MCF 10A (cell line): ENCODE results near the gene CSRNP2. TPM values are rescaled to one million over a fixed set of nuclear protein-coding genes. Genes with fewer than 3 reads are reported as not detected.

Source experiments
- BruUV-seq: library from RNA; stranded (reverse); fragments of 400-500 nt; replicated peaks from 2 replicates; lab custom pipeline; 2021; lab: Mats Ljungman, UMichigan
- CTCF ChIA-PET: fragments of 300-600 bp; sonication (Branson Sonifier 250); formaldehyde crosslinking; extraction: SDS; loops from one replicate; lab custom pipeline; 2021; ENCODE audit warnings: antibody characterized with exemption, inconsistent platforms; lab: Yijun Ruan, JAX
- POLR2A ChIA-PET: fragments of 300-600, 350-650 bp; sonication (Branson Sonifier 250); formaldehyde crosslinking; extraction: SDS; loops from one replicate; lab custom pipeline; 2020; ENCODE audit warnings: antibody characterized with exemption, inconsistent platforms; lab: Yijun Ruan, JAX
- DNase-seq: peaks from one replicate; pipeline ENCODE4 v3.0.0-alpha.2; 2018; ENCODE audit not compliant: unreplicated experiment
- H3K27ac Mint-ChIP-seq: one replicate; pipeline ENCODE4 v1.8.0; 2022; ENCODE audit warnings: mild to moderate bottlenecking, low read depth, mixed read lengths; ENCODE audit not compliant: unreplicated experiment
- H3K27me3 Mint-ChIP-seq: one replicate; pipeline ENCODE4 v1.8.0; 2022; ENCODE audit warnings: mixed read lengths; ENCODE audit not compliant: insufficient read depth, unreplicated experiment
- H3K36me3 Mint-ChIP-seq: one replicate; pipeline ENCODE4 v1.8.0; 2022; ENCODE audit warnings: mild to moderate bottlenecking, moderate library complexity, mixed read lengths; ENCODE audit not compliant: insufficient read depth, unreplicated experiment
- H3K4me1 Mint-ChIP-seq: one replicate; pipeline ENCODE4 v1.8.0; 2022; ENCODE audit warnings: mixed read lengths; ENCODE audit not compliant: insufficient read depth, unreplicated experiment
- H3K4me3 Mint-ChIP-seq: one replicate; pipeline ENCODE4 v1.8.0; 2022; ENCODE audit warnings: mild to moderate bottlenecking, moderate library complexity, mixed read lengths; ENCODE audit not compliant: unreplicated experiment
- H3K9me3 Mint-ChIP-seq: one replicate; pipeline ENCODE4 v1.8.0; 2022; ENCODE audit warnings: mixed read lengths; ENCODE audit not compliant: unreplicated experiment
- intact Hi-C: fragments of 100-400 bp; cut with micrococcal nuclease; formaldehyde crosslinking; loops from 2 replicates; pipeline ENCODE4 v1.14.1; 2022
- total RNA-seq: library from RNA; stranded (reverse); gene quantifications from 2 replicates; pipeline ENCODE4 v1.2.3, GENCODE V29; 2022
- TF ChIP-seq, protein P1 (sequence below): fragments of 200-600 bp; IDR thresholded peaks from one replicate; pipeline ENCODE4 v1.8.0; 2022; ENCODE audit warnings: antibody characterized with exemption, mild to moderate bottlenecking; ENCODE audit not compliant: unreplicated experiment

CSRNP2 gene
- total RNA-seq, 1 experiment from 2014 or later, result 46.3 TPM

DNA sequence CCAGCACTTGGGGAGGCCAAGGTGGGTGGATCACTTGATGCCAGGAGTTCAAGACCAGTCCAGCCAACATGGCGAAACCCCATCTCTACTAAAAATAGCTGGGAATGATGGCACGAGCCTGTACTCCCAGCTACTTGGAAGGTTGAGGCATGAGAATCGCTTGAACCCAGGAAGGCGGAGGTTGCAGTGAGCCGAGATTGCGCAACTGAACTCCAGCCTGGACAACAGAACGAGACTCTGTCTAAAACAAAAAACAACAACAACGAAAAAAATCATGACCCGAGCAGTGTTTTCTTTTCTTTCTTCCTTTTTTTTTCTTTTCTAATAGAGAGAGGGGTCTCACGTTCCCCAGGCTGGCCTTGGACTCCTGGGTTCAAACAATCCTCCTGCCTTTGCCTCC, 3.5 kb upstream of the CSRNP2 start:
- ChIA-PET POLR2A (interaction anchor here (0.6 to 1.6 kb wide), 5 partner anchors 8 to 78 kb away, joined by 3 to 4 read pairs (median 3); no protein-coding TSS in a partner anchor), CTCF (interaction anchor here (1.0 kb wide), 1 partner anchor 14 kb away, joined by 4 read pairs; no protein-coding TSS in a partner anchor)
- intact Hi-C loops, result no loop called here
- Mint-ChIP-seq H3K36me3 (peaks cover 35% of the 10 kb centered on the region), H3K4me1 (peaks cover 4% of the 10 kb centered on the region), H3K9me3 (no peaks in the 10 kb centered on the region), H3K4me3 (no peak overlapping the region), H3K27ac (no peak overlapping the region), H3K27me3 (no peaks in the 10 kb centered on the region)
- no TSS peak for BruUV-seq
- DNase-seq, result no peak
- TF ChIP-seq, protein P1, sequence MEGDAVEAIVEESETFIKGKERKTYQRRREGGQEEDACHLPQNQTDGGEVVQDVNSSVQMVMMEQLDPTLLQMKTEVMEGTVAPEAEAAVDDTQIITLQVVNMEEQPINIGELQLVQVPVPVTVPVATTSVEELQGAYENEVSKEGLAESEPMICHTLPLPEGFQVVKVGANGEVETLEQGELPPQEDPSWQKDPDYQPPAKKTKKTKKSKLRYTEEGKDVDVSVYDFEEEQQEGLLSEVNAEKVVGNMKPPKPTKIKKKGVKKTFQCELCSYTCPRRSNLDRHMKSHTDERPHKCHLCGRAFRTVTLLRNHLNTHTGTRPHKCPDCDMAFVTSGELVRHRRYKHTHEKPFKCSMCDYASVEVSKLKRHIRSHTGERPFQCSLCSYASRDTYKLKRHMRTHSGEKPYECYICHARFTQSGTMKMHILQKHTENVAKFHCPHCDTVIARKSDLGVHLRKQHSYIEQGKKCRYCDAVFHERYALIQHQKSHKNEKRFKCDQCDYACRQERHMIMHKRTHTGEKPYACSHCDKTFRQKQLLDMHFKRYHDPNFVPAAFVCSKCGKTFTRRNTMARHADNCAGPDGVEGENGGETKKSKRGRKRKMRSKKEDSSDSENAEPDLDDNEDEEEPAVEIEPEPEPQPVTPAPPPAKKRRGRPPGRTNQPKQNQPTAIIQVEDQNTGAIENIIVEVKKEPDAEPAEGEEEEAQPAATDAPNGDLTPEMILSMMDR, result no peak

DNA sequence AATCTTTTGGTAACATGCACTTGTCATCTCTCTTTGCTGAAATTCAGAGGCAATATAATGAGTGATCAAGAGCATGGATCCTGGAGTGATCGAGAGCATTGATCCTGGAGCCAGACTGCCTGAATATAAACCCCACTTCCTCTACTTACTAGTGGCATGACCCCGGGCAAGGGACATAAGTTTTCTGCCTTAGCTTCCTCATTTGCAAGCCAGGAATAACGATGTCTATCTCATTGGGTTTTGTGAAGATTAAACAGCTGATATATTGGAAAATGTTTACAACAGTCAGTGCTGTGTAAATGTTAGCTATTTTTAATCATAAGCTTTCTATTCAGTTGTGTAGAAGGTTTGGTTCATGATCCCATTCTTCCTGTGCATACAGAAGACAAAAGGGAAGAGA, 2.4 kb upstream of the CSRNP2 start:
- H3K36me3 Mint-ChIP-seq, result peaks cover 29% of the 10 kb centered on the region
- H3K9me3 Mint-ChIP-seq, result no peaks in the 10 kb centered on the region
- H3K4me1 Mint-ChIP-seq, result peaks cover 10% of the 10 kb centered on the region
- H3K4me3 Mint-ChIP-seq, result no peak overlapping the region
- ChIA-PET CTCF (interaction anchor here (0.6 to 0.7 kb wide), 2 partner anchors 256 to 650 kb away, joined by 3 to 4 read pairs; no protein-coding TSS in a partner anchor), POLR2A (interaction anchor here (0.6 to 1.6 kb wide), 2 partner anchors 29 to 41 kb away, joined by 3 to 4 read pairs; no protein-coding TSS in a partner anchor)
- intact Hi-C loops, result no loop called here
- H3K27me3 Mint-ChIP-seq, result no peaks in the 10 kb centered on the region
- BruUV-seq, result no TSS peak
- no peak for DNase-seq
- TF ChIP-seq, protein P1, result no peak
- H3K27ac Mint-ChIP-seq, result no peak overlapping the region

DNA sequence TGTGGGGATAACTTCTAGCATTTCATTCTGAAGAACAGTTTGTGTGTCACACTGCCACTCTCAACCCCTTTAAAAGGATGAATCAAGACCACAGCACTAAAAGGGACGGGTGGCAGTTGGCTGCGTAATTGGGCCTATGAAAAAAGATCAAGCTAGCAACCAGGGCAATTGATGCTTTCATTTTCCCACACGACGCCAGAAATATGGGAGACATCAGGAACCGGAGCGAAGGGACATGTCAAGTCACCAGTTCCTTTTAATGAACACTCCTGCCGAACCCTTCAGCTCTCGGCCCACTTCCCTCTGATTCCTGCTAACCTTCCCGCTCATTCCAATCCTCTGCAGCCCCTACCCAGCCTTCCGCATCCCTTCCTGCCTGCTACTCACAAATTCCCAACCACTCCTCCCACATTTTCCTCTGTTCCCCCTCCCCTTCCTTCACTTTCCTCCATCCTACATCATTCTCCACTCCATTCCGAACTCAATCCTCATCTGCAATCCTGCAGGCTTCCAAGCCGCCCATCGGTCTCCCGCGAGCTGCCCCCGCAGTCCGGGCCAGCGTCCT, 753 bp downstream of the CSRNP2 start:
- peak; percentile 31 for DNase-seq
- Mint-ChIP-seq H3K9me3 (no peaks in the 10 kb centered on the region), H3K4me1 (peaks cover 19% of the 10 kb centered on the region), H3K36me3 (peaks cover 24% of the 10 kb centered on the region), H3K4me3 (peak overlapping the region; percentile 88), H3K27me3 (no peaks in the 10 kb centered on the region), H3K27ac (peak overlapping the region; percentile 46)
- BruUV-seq, result TSS peak; percentile 38
- ChIA-PET POLR2A (interaction anchor here (0.5 to 4.0 kb wide), 35 partner anchors 9 to 883 kb away, joined by 3 to 70 read pairs (median 4); partner anchors contain the start of genes DAZAP2, LETMD1 and SLC11A2), CTCF (interaction anchor here (0.5 to 1.7 kb wide), 4 partner anchors 16 to 1116 kb away, joined by 3 to 7 read pairs (median 4); no protein-coding TSS in a partner anchor)
- intact Hi-C loops, result loop anchor here (2.0 kb wide), 1 partner anchor 34 kb away; the partner anchor contains the start of gene LETMD1
- TF ChIP-seq, protein P1, result no peak

DNA sequence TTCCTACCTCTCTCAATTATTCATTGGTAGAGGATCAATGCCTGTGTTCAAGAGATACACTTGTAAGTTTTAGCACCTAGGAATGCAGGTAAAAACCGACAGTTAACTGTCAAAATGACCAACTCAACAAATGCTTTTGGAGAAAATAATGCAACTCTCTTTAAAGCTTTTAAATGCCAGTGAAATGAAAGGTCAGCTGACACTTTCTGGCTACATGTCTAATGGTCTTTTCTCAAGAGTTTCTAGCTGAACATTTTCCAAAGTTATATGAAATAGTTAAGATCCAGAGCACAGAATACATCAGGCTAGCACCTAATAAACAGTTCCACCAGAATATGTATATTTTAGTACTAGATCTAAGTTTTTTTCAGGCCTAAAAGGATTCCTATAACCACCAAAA, 2.0 kb downstream of the CSRNP2 start:
- Mint-ChIP-seq H3K9me3 (no peaks in the 10 kb centered on the region), H3K4me3 (peak overlapping the region; percentile 88), H3K27me3 (no peaks in the 10 kb centered on the region), H3K27ac (no peak overlapping the region), H3K4me1 (peaks cover 22% of the 10 kb centered on the region), H3K36me3 (peaks cover 20% of the 10 kb centered on the region)
- ChIA-PET CTCF (interaction anchor here (0.7 to 1.7 kb wide), 3 partner anchors 20 to 259 kb away, joined by 4 to 7 read pairs (median 5); no protein-coding TSS in a partner anchor), POLR2A (interaction anchor here (0.6 to 4.0 kb wide), 15 partner anchors 9 to 304 kb away, joined by 3 to 70 read pairs (median 3); partner anchors contain the start of gene LETMD1)
- BruUV-seq, result no TSS peak
- no peak for DNase-seq
- TF ChIP-seq, protein P1, result no peak
- intact Hi-C loops, result no loop called here
